Body of pancreas (tissue), 4 donors: ENCODE measurements around the gene ATF6. TPM values are rescaled to one million over a fixed set of nuclear protein-coding genes. Genes with fewer than 3 reads are reported as not detected.

Source experiments
- ATAC-seq: fragments of 150-250 bp; one replicate; pipeline ENCODE4 v1.9.1; 2016
- DNase-seq, 4 donors: peaks; one replicate each; pipeline ENCODE4 v3.0.0-alpha.2; 2019
- H3K27ac ChIP-seq, 4 donors: fragments of 200-600 bp; sonication (generic); 1 replicate in 3 of 4; 2 replicates in 1 of 4; pipeline versions ENCODE4 v1.5.1 to v1.6.1; 2016 to 2019; ENCODE audit warnings: mild to moderate bottlenecking in 1 of 4, mixed read lengths in 1 of 4, moderate library complexity in 1 of 4
- H3K27me3 ChIP-seq, 2 donors: fragments of 200-600 bp; sonication (generic); one replicate each; pipeline ENCODE4 v1.6.0; 2016; ENCODE audit warnings: mild to moderate bottlenecking in 1 of 2
- H3K36me3 ChIP-seq, 2 donors: fragments of 200-600 bp; sonication (generic); replicated peaks in 1 of 2; 2 replicates each; pipeline ENCODE4 v1.5.1; 2016; ENCODE audit warnings: low read depth in 2 of 2; ENCODE audit not compliant: insufficient read depth in 1 of 2
- H3K4me1 ChIP-seq: fragments of 200-600 bp; sonication (generic); one replicate; pipeline ENCODE4 v1.6.0; 2016
- H3K4me3 ChIP-seq, 2 donors: fragments of 200-600 bp; sonication (generic); 1 replicate in 1 of 2; 2 replicates in 1 of 2; pipeline ENCODE4 v1.5.1; 2016 to 2019
- H3K9me3 ChIP-seq, 3 donors: fragments of 200-600 bp; sonication (generic); 1 replicate in 2 of 3; 2 replicates in 1 of 3; pipeline ENCODE4 v1.5.1; 2016
- POLR2A ChIP-seq, 3 donors: fragments of 450-650 bp; IDR thresholded peaks; one replicate each; pipeline ENCODE4 v1.6.1; 2016; ENCODE audit warnings: antibody characterized with exemption in 3 of 3, mild to moderate bottlenecking in 2 of 3
- WGBS, 2 donors: methylation state at CpG; one replicate each; pipeline ENCODE4 v1.1.5; 2017; 5-methylcytosine and 5-hydroxymethylcytosine counted together
- intact Hi-C: fragments of 100-400 bp; cut with DNase I; formaldehyde crosslinking; loops from one replicate; pipeline ENCODE4 v1.15.1; 2023
- total RNA-seq, 2 donors: library from RNA; depleted of rRNA; stranded (reverse); fragments of >200 nt; gene quantifications; one replicate each; pipeline ENCODE4 v1.1.0, GENCODE V29; 2016
- TF ChIP-seq, protein P1 (sequence below), 7 experiments: fragments of 450-650 bp in 4 of 7; fragments of 200-600 bp in 3 of 7; sonication (generic) in 3 of 7; IDR thresholded peaks; one replicate each; pipeline ENCODE4 v1.5.1; 2016 to 2019; ENCODE audit warnings: antibody characterized with exemption in 7 of 7

Gene ATF6
- total RNA-seq, 2 donors from 2014 or later = 12.5 to 16.3 TPM

DNA sequence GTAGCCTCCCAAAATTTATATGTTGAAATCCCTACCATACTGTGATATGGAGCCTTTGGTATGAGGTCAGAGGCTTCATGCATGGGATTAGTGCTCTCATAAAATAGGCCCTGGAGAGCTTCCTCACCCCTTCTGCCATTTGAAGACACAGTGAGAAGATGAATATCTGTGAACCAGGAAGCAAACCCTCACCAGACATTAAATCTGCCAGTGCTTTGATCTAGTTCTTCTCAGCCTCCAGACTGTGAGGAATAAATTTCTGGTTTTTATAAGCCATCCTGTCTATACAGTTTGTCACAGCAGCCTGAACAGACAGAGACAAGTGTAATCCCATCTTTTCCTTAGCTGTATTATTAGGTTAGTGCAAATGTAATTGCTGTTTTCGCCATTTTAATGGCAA is 169.1 kb downstream of the ATF6 start:
- TF ChIP-seq, protein P1, sequence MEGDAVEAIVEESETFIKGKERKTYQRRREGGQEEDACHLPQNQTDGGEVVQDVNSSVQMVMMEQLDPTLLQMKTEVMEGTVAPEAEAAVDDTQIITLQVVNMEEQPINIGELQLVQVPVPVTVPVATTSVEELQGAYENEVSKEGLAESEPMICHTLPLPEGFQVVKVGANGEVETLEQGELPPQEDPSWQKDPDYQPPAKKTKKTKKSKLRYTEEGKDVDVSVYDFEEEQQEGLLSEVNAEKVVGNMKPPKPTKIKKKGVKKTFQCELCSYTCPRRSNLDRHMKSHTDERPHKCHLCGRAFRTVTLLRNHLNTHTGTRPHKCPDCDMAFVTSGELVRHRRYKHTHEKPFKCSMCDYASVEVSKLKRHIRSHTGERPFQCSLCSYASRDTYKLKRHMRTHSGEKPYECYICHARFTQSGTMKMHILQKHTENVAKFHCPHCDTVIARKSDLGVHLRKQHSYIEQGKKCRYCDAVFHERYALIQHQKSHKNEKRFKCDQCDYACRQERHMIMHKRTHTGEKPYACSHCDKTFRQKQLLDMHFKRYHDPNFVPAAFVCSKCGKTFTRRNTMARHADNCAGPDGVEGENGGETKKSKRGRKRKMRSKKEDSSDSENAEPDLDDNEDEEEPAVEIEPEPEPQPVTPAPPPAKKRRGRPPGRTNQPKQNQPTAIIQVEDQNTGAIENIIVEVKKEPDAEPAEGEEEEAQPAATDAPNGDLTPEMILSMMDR (IDR thresholded peaks at IDR 0.05) = no peak
- no peak for TF ChIP-seq POLR2A (IDR thresholded peaks at IDR 0.05)
- no peak overlapping the region for H3K27ac ChIP-seq
- H3K36me3 ChIP-seq = no peaks in the 10 kb centered on the region
- H3K9me3 ChIP-seq = no peaks in the 10 kb centered on the region
- DNase-seq = no peak
- ATAC-seq = no peak
- H3K4me3 ChIP-seq = no peak overlapping the region
- H3K4me1 ChIP-seq = no peaks in the 10 kb centered on the region
- H3K27me3 ChIP-seq = no peaks in the 10 kb centered on the region
- intact Hi-C loops = no loop called here
- WGBS, 2 donors = 89 to 96% methylated on average over 1 of the region's 1 CpG

DNA sequence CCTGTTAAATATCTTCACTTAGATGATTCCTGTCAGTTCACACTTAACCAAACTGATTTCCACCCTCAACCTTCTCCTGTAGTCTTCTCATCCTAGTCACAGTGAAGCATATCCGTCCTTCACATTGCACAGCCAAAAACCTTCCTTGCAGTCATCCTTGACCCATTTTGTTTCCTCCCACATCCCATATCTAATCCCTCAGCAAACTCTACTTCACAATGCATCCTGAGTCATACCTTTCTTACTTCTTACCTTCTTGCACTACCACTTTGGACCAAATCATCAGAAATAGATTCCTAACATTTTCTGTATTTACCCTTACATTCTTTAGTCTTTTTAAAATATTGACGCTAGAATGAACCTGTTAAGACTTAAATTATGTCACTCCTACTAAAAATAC is 170.7 kb downstream of the ATF6 start:
- H3K27me3 ChIP-seq = no peaks in the 10 kb centered on the region
- H3K36me3 ChIP-seq = no peaks in the 10 kb centered on the region
- no peak overlapping the region for H3K4me3 ChIP-seq
- TF ChIP-seq, protein P1 (IDR thresholded peaks at IDR 0.05) = no peak
- no peak for TF ChIP-seq POLR2A (IDR thresholded peaks at IDR 0.05)
- WGBS, 2 donors = 90 to 100% methylated on average over 2 of the region's 2 CpGs
- ATAC-seq (no peak), DNase-seq (no peak)
- intact Hi-C loops = no loop called here
- H3K9me3 ChIP-seq = no peaks in the 10 kb centered on the region
- H3K27ac ChIP-seq = no peak overlapping the region
- no peaks in the 10 kb centered on the region for H3K4me1 ChIP-seq

DNA sequence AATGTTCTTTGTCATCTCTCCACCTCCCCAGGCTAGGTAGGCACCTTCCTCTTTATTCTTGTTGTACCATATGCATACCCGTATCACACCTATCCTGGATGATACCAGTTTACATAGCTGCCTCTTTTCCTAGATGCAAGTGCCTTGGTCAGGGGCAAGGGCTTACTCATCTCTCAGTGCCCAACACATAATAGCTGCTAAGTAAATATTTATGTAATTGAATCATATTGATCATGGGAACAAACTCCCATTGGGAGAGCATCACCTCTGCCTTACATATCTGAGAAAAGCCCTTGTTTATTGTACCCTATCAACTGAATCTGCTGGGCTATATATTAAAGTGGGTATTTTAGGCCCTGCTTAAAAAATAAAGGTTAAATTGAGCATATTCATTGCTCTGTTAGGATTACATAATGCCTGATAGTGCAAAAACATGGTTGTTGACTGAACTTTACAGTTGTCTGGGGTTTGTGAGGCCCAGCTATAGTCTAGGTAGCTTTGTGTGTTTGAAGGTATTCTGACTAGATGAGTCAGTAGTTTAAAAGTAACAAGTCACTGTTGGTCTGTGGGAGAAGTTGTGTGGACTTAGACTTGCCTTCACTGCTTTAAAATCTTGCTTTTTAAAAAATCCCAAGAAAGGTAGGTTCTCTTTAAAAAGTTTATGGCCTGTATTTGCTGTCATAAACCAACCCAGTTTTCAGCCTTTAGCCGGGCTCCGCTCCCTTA is 174.9 kb downstream of the ATF6 start:
- intact Hi-C loops = no loop called here
- no peak overlapping the region for H3K4me3 ChIP-seq
- TF ChIP-seq, protein P1 (IDR thresholded peaks at IDR 0.05) = no peak
- TF ChIP-seq POLR2A (IDR thresholded peaks at IDR 0.05) = no peak

DNA sequence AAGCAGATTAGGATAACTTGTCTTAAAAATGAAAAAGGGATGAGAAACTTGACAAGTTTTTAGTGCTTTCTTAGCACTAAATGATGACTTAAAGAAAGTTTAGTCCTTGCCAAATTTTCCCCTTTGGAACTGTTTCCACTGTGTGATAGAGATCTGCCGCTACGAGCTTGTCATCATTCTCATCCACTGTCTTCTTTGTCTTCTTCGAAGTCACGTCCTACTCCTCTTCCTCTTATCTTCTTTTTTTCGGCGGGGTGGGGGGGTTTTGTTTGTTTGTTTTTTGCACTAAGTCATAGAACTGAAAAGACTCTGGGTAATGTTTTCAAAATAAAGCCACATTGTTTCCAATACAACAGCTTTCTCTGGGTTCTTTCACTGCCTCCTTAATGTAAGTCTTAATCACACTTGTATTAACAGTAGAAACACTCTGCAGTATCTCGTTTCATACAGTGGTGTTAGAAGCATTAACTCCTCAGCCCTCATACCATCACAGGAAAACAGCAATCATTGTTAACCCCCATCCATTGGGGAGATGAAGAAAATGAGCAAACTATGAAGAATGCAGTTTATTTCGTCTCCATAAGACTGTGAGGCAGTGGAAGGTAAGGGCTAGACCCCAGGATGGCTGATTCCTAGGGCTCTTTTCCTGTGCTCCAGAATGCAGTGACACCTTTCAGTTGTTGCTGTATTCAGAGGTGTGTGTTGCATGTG is 175.8 kb downstream of the ATF6 start:
- TF ChIP-seq, protein P1 (IDR thresholded peaks at IDR 0.05) = no peak
- TF ChIP-seq POLR2A (IDR thresholded peaks at IDR 0.05) = no peak
- intact Hi-C loops = no loop called here
- no peaks in the 10 kb centered on the region for H3K27me3 ChIP-seq
- ATAC-seq (no peak), DNase-seq (no peak)
- H3K27ac ChIP-seq = no peak overlapping the region
- no peaks in the 10 kb centered on the region for H3K9me3 ChIP-seq
- H3K4me3 ChIP-seq = no peak overlapping the region
- H3K36me3 ChIP-seq = peaks cover 0 to 4% of the 10 kb centered on the region in 2 donors
- 78 to 85% methylated on average over 8 of the region's 8 CpGs for WGBS, 2 donors
- no peaks in the 10 kb centered on the region for H3K4me1 ChIP-seq

More for the DNA sequence above, 174.9 kb downstream of the ATF6 start:
- ATAC-seq (no peak), DNase-seq (no peak)
- Histone ChIP-seq H3K27me3 (no peaks in the 10 kb centered on the region), H3K4me1 (no peaks in the 10 kb centered on the region), H3K9me3 (no peaks in the 10 kb centered on the region), H3K27ac (no peak overlapping the region), H3K36me3 (peaks cover 0 to 4% of the 10 kb centered on the region in 2 donors)
- WGBS, 2 donors = 64 to 82% methylated on average over 3 of the region's 3 CpGs
